GM12878 (cell line): ENCODE measurements around the gene COL9A2.

Experiments used
- CREB1 ChIP-seq: IDR thresholded peaks from 2 replicates; pipeline ENCODE4 v1.6.1; 2012; ENCODE audit warnings: low read depth, mild to moderate bottlenecking, inconsistent platforms
- POLR2AphosphoS5 ChIP-seq: IDR thresholded peaks from 2 replicates; pipeline ENCODE4 v1.6.1; 2011; ENCODE audit warnings: mild to moderate bottlenecking, low read length, inconsistent platforms
- RAD21 ChIP-seq: IDR thresholded peaks from 2 replicates; pipeline ENCODE4 v1.6.1; 2011; ENCODE audit warnings: mild to moderate bottlenecking, low read depth, low read length, moderate library complexity; ENCODE audit not compliant: insufficient read depth
- SP1 ChIP-seq: IDR thresholded peaks from one replicate; pipeline ENCODE4 v1.6.1; 2011; ENCODE audit warnings: low read depth, low read length
- SPI1 ChIP-seq: IDR thresholded peaks from 2 replicates; pipeline ENCODE4 v1.6.1; 2011; ENCODE audit warnings: low read depth, mild to moderate bottlenecking, low read length, moderate library complexity, borderline replicate concordance; ENCODE audit not compliant: insufficient read depth
- TF ChIP-seq, protein P1 (sequence below), 3 experiments: IDR thresholded peaks in 2 of 3; conservative IDR thresholded peaks in 1 of 3; 2 replicates each; pipeline ENCODE4 v1.5.1; 2011; ENCODE audit warnings: low read depth in 3 of 3, low read length in 3 of 3, mild to moderate bottlenecking in 3 of 3, control low read depth in 2 of 3, moderate library complexity in 2 of 3, inconsistent platforms in 1 of 3, mixed read lengths in 1 of 3; ENCODE audit not compliant: control insufficient read depth in 2 of 3, insufficient read depth in 1 of 3; ENCODE audit errors: extremely low read depth in 1 of 3
- TF ChIP-seq, protein P2 (sequence below): IDR thresholded peaks from 2 replicates; pipeline ENCODE4 v1.6.1; 2011; ENCODE audit warnings: borderline replicate concordance, low read depth, mild to moderate bottlenecking, moderate library complexity, mixed read lengths, low read length; ENCODE audit not compliant: insufficient read depth; ENCODE audit errors: extremely low read length

DNA sequence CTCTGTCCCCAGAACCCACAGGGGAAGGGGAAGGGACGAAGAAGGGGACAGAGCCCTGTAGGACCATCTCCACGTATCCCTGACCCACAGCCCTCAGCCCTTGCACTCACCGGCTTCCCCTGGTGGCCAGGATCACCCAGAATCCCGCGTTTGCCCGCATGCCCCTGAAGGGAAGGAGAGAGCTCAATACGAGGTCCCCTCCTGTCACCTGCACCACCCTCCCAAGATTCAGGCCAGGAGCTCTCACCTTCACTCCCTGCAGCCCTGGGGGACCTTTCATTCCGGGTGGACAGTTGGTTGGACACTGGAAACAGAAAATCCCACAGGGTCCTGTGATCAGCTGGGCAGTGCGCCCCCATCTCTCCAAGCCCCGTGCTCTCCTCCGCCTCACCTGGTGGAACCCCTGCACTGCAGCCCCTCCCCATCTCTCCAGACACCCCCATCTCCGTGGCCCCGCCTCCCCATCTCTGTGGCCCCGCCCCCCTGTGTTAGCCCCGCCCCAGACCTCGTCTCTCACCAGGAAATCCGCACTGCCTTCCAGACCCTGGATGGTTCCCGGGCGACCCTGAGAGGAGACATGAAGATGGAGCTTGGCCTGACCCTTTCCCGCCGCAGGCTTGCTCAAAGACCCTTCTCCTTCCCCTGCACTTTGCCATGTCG, 6.0 kb downstream of the COL9A2 start:
- TF ChIP-seq SPI1, result no peak
- TF ChIP-seq, protein P1, sequence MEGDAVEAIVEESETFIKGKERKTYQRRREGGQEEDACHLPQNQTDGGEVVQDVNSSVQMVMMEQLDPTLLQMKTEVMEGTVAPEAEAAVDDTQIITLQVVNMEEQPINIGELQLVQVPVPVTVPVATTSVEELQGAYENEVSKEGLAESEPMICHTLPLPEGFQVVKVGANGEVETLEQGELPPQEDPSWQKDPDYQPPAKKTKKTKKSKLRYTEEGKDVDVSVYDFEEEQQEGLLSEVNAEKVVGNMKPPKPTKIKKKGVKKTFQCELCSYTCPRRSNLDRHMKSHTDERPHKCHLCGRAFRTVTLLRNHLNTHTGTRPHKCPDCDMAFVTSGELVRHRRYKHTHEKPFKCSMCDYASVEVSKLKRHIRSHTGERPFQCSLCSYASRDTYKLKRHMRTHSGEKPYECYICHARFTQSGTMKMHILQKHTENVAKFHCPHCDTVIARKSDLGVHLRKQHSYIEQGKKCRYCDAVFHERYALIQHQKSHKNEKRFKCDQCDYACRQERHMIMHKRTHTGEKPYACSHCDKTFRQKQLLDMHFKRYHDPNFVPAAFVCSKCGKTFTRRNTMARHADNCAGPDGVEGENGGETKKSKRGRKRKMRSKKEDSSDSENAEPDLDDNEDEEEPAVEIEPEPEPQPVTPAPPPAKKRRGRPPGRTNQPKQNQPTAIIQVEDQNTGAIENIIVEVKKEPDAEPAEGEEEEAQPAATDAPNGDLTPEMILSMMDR (IDR thresholded peaks at IDR 0.05 in 2 of 3, conservative IDR thresholded peaks at IDR 0.05 in 1 of 3; ENCODE audit: control insufficient read depth in 2 of 3, extremely low read depth in 1 of 3, insufficient read depth in 1 of 3, low read depth in 3 of 3, low read length in 3 of 3), result no peak
- TF ChIP-seq RAD21, result no peak
- TF ChIP-seq SP1, result no peak
- TF ChIP-seq, protein P2, sequence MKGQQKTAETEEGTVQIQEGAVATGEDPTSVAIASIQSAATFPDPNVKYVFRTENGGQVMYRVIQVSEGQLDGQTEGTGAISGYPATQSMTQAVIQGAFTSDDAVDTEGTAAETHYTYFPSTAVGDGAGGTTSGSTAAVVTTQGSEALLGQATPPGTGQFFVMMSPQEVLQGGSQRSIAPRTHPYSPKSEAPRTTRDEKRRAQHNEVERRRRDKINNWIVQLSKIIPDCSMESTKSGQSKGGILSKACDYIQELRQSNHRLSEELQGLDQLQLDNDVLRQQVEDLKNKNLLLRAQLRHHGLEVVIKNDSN, result no peak
- no peak for TF ChIP-seq CREB1
- TF ChIP-seq POLR2AphosphoS5, result no peak
